ENCODE results near the gene PGBD4.

Gene PGBD4

GRCh38 chr15:34101366-34102174 is at the start of gene PGBD4, which contains the start of gene EMC7:
Gene PGBD4, plus strand, starts transcription at chr15:34102083. Its CDS starts 449 bp downstream, at chr15:34102532.
Gene EMC7, minus strand, starts transcription at chr15:34101862. Its CDS starts 23 bp downstream, at chr15:34101839.
- peak; percentile 97 to 98 for DNase-seq (ENCODE audit: low read depth in 2 of 2)

GRCh38 chr15:34054081-34054707 is 47.7 kb upstream of the PGBD4 start:
- no peak for DNase-seq (ENCODE audit: low read depth in 2 of 2)

GRCh38 chr15:34055868-34056595 is 45.9 kb upstream of the PGBD4 start:
- DNase-seq (ENCODE audit: low read depth in 2 of 2), result peak; percentile 81 to 85

- DNase-seq (ENCODE audit: low read depth in 2 of 2), result no peak
Measured at GRCh38 chr15:34056911-34057310, 45.0 kb upstream of the PGBD4 start.

GRCh38 chr15:34059476-34059875 is 42.4 kb upstream of the PGBD4 start:
- DNase-seq (ENCODE audit: low read depth in 2 of 2), result no peak

GRCh38 chr15:34059946-34060345 is 41.9 kb upstream of the PGBD4 start:
- DNase-seq (ENCODE audit: low read depth in 2 of 2), result no peak

GRCh38 chr15:34064438-34064837 is 37.4 kb upstream of the PGBD4 start:
- no peak for DNase-seq (ENCODE audit: low read depth in 2 of 2)

- DNase-seq (ENCODE audit: low read depth in 2 of 2), result no peak
Measured at GRCh38 chr15:34065261-34065660, 36.6 kb upstream of the PGBD4 start.

- no peak for DNase-seq (ENCODE audit: low read depth in 2 of 2)
Measured at GRCh38 chr15:34065941-34066340, 35.9 kb upstream of the PGBD4 start.

GRCh38 chr15:34070003-34070402 is 31.9 kb upstream of the PGBD4 start:
- no peak for DNase-seq (ENCODE audit: low read depth in 2 of 2)

GRCh38 chr15:34076785-34077184 is 25.1 kb upstream of the PGBD4 start:
- DNase-seq (ENCODE audit: low read depth in 2 of 2), result no peak

- DNase-seq (ENCODE audit: low read depth in 2 of 2), result no peak
Measured at GRCh38 chr15:34078900-34079299, 23.0 kb upstream of the PGBD4 start.

- no peak for DNase-seq (ENCODE audit: low read depth in 2 of 2)
Measured at GRCh38 chr15:34079904-34080303, 22.0 kb upstream of the PGBD4 start.

GRCh38 chr15:34084086-34084485 is 17.8 kb upstream of the PGBD4 start:
- no peak for DNase-seq (ENCODE audit: low read depth in 2 of 2)

- DNase-seq (ENCODE audit: low read depth in 2 of 2), result no peak
Measured at GRCh38 chr15:34085746-34086145, 16.1 kb upstream of the PGBD4 start.

GRCh38 chr15:34099914-34100313 is 2.0 kb upstream of the PGBD4 start:
- no peak for DNase-seq (ENCODE audit: low read depth in 2 of 2)

- DNase-seq (ENCODE audit: low read depth in 2 of 2), result no peak
Measured at GRCh38 chr15:34102175-34102925, 467 bp downstream of the PGBD4 start.

- DNase-seq (ENCODE audit: low read depth in 2 of 2), result no peak
Measured at GRCh38 chr15:34106423-34106822, 4.5 kb downstream of the PGBD4 start.

GRCh38 chr15:34107315-34107714 is 5.4 kb downstream of the PGBD4 start:
- DNase-seq (ENCODE audit: low read depth in 2 of 2), result no peak

GRCh38 chr15:34109797-34110663 is 8.1 kb downstream of the PGBD4 start:
- DNase-seq (ENCODE audit: low read depth in 2 of 2), result peak in 1 of 2 experiments; percentile 13

GRCh38 chr15:34111488-34111887 is 9.6 kb downstream of the PGBD4 start:
- no peak for DNase-seq (ENCODE audit: low read depth in 2 of 2)

Measured in fibroblast of skin of left biceps (primary cell).